SJCRH30 (cell line): ENCODE measurements around the gene OGFOD3. TPM values are rescaled to one million over a fixed set of nuclear protein-coding genes. Genes with fewer than 3 reads are reported as not detected.
"Not testable (repeated sequence)": the region's sequence is repeated elsewhere in the genome, so short reads cannot be mapped to it uniquely, and the experiment has no call there.

Experiments used
- DNase-seq, 2 experiments: peaks; one replicate each; pipeline ENCODE4 v3.0.0-alpha.2; 2015 to 2020
- H3K27ac ChIP-seq: fragments of 250-450 bp; sonication (Bioruptor Pico); 2 replicates; pipeline ENCODE4 v1.5.1; 2020; ENCODE audit warnings: mild to moderate bottlenecking, moderate library complexity
- H3K27me3 ChIP-seq: fragments of 250-450 bp; sonication (Bioruptor Pico); 2 replicates; pipeline ENCODE4 v1.5.1; 2020; ENCODE audit warnings: mild to moderate bottlenecking, moderate library complexity
- H3K36me3 ChIP-seq: fragments of 250-450 bp; sonication (Bioruptor Pico); 2 replicates; pipeline ENCODE4 v1.5.1; 2020; ENCODE audit warnings: mild to moderate bottlenecking, moderate library complexity
- H3K4me1 ChIP-seq: fragments of 250-450 bp; sonication (Bioruptor Pico); 2 replicates; pipeline ENCODE4 v1.5.1; 2020; ENCODE audit warnings: mild to moderate bottlenecking, moderate library complexity
- H3K4me3 ChIP-seq: fragments of 250-450 bp; sonication (Bioruptor Pico); 2 replicates; pipeline ENCODE4 v1.5.1; 2020; ENCODE audit warnings: mild to moderate bottlenecking, moderate library complexity
- H3K9me3 ChIP-seq: fragments of 250-450 bp; sonication (Bioruptor Pico); replicated peaks from 2 replicates; pipeline ENCODE4 v1.5.1; 2020; ENCODE audit warnings: mild to moderate bottlenecking, moderate library complexity
- total RNA-seq: library from RNA; depleted of rRNA; stranded (reverse); fragments of >200 nt; shearing (Covaris generic); gene quantifications from 2 replicates; pipeline ENCODE4 v1.2.3, GENCODE V29; 2014; rRNA removed

OGFOD3 gene
- total RNA-seq, 1 experiment from 2014 or later, result 144 TPM

- Histone ChIP-seq H3K36me3 (no peaks in the 10 kb centered on the region), H3K27ac (no peak overlapping the region), H3K4me3 (no peak overlapping the region), H3K27me3 (0 out of 2 replicates have a peak, but pooled peaks cover 5% of the 10 kb centered on the region), H3K9me3 (no peaks in the 10 kb centered on the region), H3K4me1 (peaks cover 6% of the 10 kb centered on the region; the same call in 1 of the 2 replicates)
- DNase-seq, result no peak
These were observed 69.5 kb downstream of the OGFOD3 start for GRCh38 chr17:82348866-82349265.

GRCh38 chr17:82348434-82348833 lies 70.0 kb downstream of the OGFOD3 start:
- H3K27ac ChIP-seq, result no peak overlapping the region

GRCh38 chr17:82347994-82348393 lies 70.4 kb downstream of the OGFOD3 start:
- not testable (repeated sequence) for DNase-seq, H3K9me3 ChIP-seq, H3K4me3 ChIP-seq, H3K27me3 ChIP-seq, H3K36me3 ChIP-seq, H3K27ac ChIP-seq
- peaks cover 11% of the 10 kb centered on the region; the same call in 1 of the 2 replicates for H3K4me1 ChIP-seq

More at GRCh38 chr17:82348434-82348833, 70.0 kb downstream of the OGFOD3 start:
- H3K9me3 ChIP-seq, result no peaks in the 10 kb centered on the region
- H3K36me3 ChIP-seq, result no peaks in the 10 kb centered on the region
- H3K27me3 ChIP-seq, result 0 out of 2 replicates have a peak, but pooled peaks cover 5% of the 10 kb centered on the region
- peaks cover 6% of the 10 kb centered on the region; the same call in 1 of the 2 replicates for H3K4me1 ChIP-seq
- H3K4me3 ChIP-seq, result no peak overlapping the region
- DNase-seq, result no peak

GRCh38 chr17:82346342-82347300 lies 71.8 kb downstream of the OGFOD3 start:
- Histone ChIP-seq H3K4me3 (no peak overlapping the region), H3K27ac (no peak overlapping the region), H3K9me3 (no peaks in the 10 kb centered on the region), H3K4me1 (peaks cover 21% of the 10 kb centered on the region), H3K36me3 (no peaks in the 10 kb centered on the region), H3K27me3 (0 out of 2 replicates have a peak, but pooled peaks cover 5% of the 10 kb centered on the region)
- no peak for DNase-seq

DNA sequence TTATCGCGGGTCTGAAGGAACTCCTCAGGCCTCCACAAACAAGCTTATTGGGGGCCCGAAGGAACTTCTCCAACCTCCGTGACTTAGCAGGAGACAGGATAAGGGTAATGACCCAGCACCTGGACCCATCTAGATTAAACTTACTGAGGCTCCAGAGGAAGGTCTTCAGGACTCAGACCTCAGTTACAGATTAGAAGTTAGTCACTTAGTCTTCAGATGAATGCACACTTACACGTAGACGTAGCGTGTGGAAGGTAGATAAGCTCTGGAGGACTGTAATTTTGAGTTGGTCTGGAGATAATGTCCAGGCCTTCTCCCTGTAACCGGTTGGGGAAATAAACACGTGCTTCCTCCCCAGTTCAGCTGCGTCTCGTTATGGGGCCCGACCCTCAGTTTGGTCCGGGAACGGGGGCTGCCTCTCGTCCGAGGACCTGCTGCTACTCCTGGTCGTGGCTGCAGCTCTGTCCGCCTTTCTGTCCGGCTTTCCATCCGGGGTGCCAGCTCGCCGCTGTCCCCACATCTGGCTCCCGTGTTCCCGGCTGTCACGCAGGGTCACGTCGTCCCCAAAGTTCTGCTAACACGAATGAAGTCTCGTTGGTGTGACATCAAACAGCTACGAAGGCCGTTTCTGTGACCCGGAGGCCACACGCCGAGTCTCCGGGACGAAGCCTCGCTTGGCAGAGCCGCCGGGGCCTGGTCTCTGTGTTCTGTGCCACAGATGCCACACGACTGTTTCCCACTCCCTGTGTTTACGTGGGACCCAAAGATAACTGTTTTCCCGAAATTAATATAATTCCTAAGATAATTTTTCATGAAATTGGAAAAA lies 73.0 kb downstream of the OGFOD3 start:
- Histone ChIP-seq H3K36me3 (no peaks in the 10 kb centered on the region), H3K27ac (no peak overlapping the region), H3K4me3 (no peak overlapping the region), H3K27me3 (0 out of 2 replicates have a peak, but pooled peaks cover 5% of the 10 kb centered on the region), H3K9me3 (no peaks in the 10 kb centered on the region), H3K4me1 (peaks cover 15% of the 10 kb centered on the region)
- DNase-seq, result no peak

- Histone ChIP-seq H3K27ac (no peak overlapping the region), H3K36me3 (no peaks in the 10 kb centered on the region), H3K4me1 (peaks cover 18% of the 10 kb centered on the region), H3K9me3 (no peaks in the 10 kb centered on the region), H3K4me3 (no peak overlapping the region), H3K27me3 (0 out of 2 replicates have a peak, but pooled peaks cover 5% of the 10 kb centered on the region)
- no peak for DNase-seq
These were observed 74.0 kb downstream of the OGFOD3 start for GRCh38 chr17:82344175-82344907.

DNA sequence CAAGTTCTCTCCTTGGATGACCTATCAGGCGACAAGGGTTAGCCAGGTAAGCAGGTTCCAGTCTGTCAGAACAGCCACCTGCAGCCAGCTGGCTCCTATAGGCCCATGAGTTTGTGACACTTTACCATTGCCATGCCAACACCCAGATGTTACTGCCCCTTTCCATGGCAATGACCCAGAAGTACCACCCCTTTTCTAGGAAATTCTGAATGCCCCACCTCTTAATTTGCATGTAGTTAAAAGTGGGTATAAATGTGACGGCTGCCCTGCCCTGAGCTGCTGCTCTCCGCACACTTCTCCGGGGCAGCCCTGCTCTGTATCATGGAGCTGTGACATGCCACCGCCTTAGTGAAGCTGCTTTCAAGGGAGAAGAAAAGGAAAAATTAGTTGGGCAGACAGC lies 74.8 kb downstream of the OGFOD3 start:
- Histone ChIP-seq H3K9me3 (no peaks in the 10 kb centered on the region), H3K36me3 (no peaks in the 10 kb centered on the region), H3K27me3 (no peaks in the 10 kb centered on the region), H3K4me1 (peaks cover 24% of the 10 kb centered on the region), H3K27ac (no peak overlapping the region), H3K4me3 (no peak overlapping the region)
- no peak for DNase-seq

- H3K4me3 ChIP-seq, result peak overlapping the region; percentile 31
- H3K27ac ChIP-seq, result no peak overlapping the region
- H3K27me3 ChIP-seq, result no peaks in the 10 kb centered on the region
- peak in 1 of 2 experiments; percentile 70 for DNase-seq
- peaks cover 34% of the 10 kb centered on the region for H3K4me1 ChIP-seq
- H3K36me3 ChIP-seq, result no peaks in the 10 kb centered on the region
- no peaks in the 10 kb centered on the region for H3K9me3 ChIP-seq
These were observed 75.9 kb downstream of the OGFOD3 start for GRCh38 chr17:82342361-82343079.

GRCh38 chr17:82339634-82340580 lies 78.5 kb downstream of the OGFOD3 start:
- DNase-seq, result no peak
- peak overlapping the region; percentile 52 for H3K4me3 ChIP-seq
- H3K27ac ChIP-seq, result peak overlapping the region; percentile 94
- no peaks in the 10 kb centered on the region for H3K36me3 ChIP-seq
- H3K4me1 ChIP-seq, result peaks cover 57% of the 10 kb centered on the region
- H3K27me3 ChIP-seq, result no peaks in the 10 kb centered on the region
- H3K9me3 ChIP-seq, result no peaks in the 10 kb centered on the region

Other genes with a start within 250 kb of the OGFOD3 start
- 23.5 and 24.6 TPM in 2 replicates for gene CCDC57, start 205.7 kb downstream of the OGFOD3 start, total RNA-seq
- gene SLC16A3, start 189.5 kb downstream of the OGFOD3 start, total RNA-seq, result 11.0 and 13.2 TPM in 2 replicates
- gene CSNK1D, start 144.9 kb downstream of the OGFOD3 start, total RNA-seq, result 70.5 and 88.7 TPM in 2 replicates
- 4.8 and 6.3 TPM in 2 replicates for gene CD7, start 101.0 kb downstream of the OGFOD3 start, total RNA-seq
- gene SECTM1, start 84.8 kb downstream of the OGFOD3 start, total RNA-seq, result 0.36 and 1.1 TPM in 2 replicates
- gene TEX19, start 59.3 kb downstream of the OGFOD3 start, total RNA-seq, result 1.0 and 1.4 TPM in 2 replicates
- gene UTS2R, start 46.8 kb downstream of the OGFOD3 start, total RNA-seq, result 8.0 and 8.3 TPM in 2 replicates
- 8.9 and 14.2 TPM in 2 replicates for gene HEXD, start 239 bp downstream of the OGFOD3 start, total RNA-seq
- gene CYBC1, start 32.2 kb upstream of the OGFOD3 start, total RNA-seq, result 62.8 and 69.7 TPM in 2 replicates
- gene NARF, start 40.2 kb upstream of the OGFOD3 start, total RNA-seq, result 150 and 156 TPM in 2 replicates
- 87.6 and 95.0 TPM in 2 replicates for gene FOXK2, start 101.1 kb upstream of the OGFOD3 start, total RNA-seq
- gene WDR45B, start 229.9 kb upstream of the OGFOD3 start, total RNA-seq, result 167 and 171 TPM in 2 replicates